ES-I3 (cell line): ENCODE measurements around the gene RAI14.

Source experiments
- H3K36me3 ChIP-seq: 2 replicates; pipeline ENCODE4 v1.6.1; 2013; ENCODE audit warnings: mild to moderate bottlenecking, low read length, control low read depth, moderate library complexity; ENCODE audit not compliant: insufficient read depth
- H3K4me1 ChIP-seq: 2 replicates; pipeline ENCODE4 v1.6.1; 2013; ENCODE audit warnings: mild to moderate bottlenecking, control low read depth, low read length; ENCODE audit not compliant: insufficient read depth
- H3K9ac ChIP-seq: 2 replicates; pipeline ENCODE4 v1.6.1; 2013; ENCODE audit warnings: low read depth, mild to moderate bottlenecking, low read length, moderate library complexity
- H3K9me3 ChIP-seq: 2 replicates; pipeline ENCODE4 v1.6.1; 2013; ENCODE audit warnings: mild to moderate bottlenecking, low read length, moderate library complexity; ENCODE audit not compliant: control insufficient read depth, insufficient read depth

The RAI14 gene

DNA sequence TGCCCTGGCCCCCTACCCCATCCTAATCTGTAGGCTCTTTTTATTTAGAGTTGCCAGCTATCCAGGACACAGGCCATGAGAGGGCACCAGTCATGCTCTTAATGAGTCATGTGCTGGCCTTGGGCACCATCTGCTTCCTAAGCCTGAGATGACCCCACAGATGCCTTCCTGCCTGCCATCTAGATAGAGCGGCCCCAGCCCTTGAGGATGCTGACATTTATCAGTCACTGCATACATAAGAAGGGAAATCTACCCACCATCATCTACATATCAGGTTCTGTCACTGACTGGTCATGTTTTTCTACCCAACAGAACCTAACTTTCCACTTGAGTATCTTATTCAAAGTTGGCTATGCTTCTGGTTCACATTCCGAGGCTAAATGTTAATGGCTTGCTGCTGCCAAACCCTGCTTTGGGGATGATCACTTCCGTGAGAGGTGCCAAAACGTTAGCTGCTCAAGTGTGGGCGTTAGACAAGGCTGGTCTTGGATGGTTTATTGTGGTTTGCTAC, 132.9 kb downstream of the RAI14 start:
- Histone ChIP-seq H3K36me3 (no peaks in the 10 kb centered on the region), H3K4me1 (no peaks in the 10 kb centered on the region)

GRCh38 chr5:34789639-34790038, 133.5 kb downstream of the RAI14 start:
- Histone ChIP-seq H3K4me1 (no peaks in the 10 kb centered on the region), H3K9ac (no peak overlapping the region), H3K36me3 (no peaks in the 10 kb centered on the region), H3K9me3 (peaks cover 13% of the 10 kb centered on the region)

More for the DNA sequence above, 132.9 kb downstream of the RAI14 start:
- H3K9ac ChIP-seq: no peak overlapping the region
- H3K9me3 ChIP-seq: peaks cover 14% of the 10 kb centered on the region

GRCh38 chr5:34790069-34790468, 133.9 kb downstream of the RAI14 start:
- H3K9me3 ChIP-seq: peaks cover 13% of the 10 kb centered on the region

GRCh38 chr5:34791761-34792244, 135.7 kb downstream of the RAI14 start:
- Histone ChIP-seq H3K9me3 (peaks cover 6% of the 10 kb centered on the region), H3K9ac (no peak overlapping the region), H3K4me1 (no peaks in the 10 kb centered on the region), H3K36me3 (peaks cover 6% of the 10 kb centered on the region)

More at GRCh38 chr5:34790069-34790468, 133.9 kb downstream of the RAI14 start:
- Histone ChIP-seq H3K4me1 (no peaks in the 10 kb centered on the region), H3K36me3 (no peaks in the 10 kb centered on the region), H3K9ac (no peak overlapping the region)

- no peak overlapping the region for H3K9ac ChIP-seq
- H3K4me1 ChIP-seq: no peaks in the 10 kb centered on the region; the same call in 1 of the 2 replicates
- peaks cover 27% of the 10 kb centered on the region for H3K36me3 ChIP-seq
- H3K9me3 ChIP-seq: no peaks in the 10 kb centered on the region
These were observed 146.9 kb downstream of the RAI14 start for GRCh38 chr5:34802834-34803563.

DNA sequence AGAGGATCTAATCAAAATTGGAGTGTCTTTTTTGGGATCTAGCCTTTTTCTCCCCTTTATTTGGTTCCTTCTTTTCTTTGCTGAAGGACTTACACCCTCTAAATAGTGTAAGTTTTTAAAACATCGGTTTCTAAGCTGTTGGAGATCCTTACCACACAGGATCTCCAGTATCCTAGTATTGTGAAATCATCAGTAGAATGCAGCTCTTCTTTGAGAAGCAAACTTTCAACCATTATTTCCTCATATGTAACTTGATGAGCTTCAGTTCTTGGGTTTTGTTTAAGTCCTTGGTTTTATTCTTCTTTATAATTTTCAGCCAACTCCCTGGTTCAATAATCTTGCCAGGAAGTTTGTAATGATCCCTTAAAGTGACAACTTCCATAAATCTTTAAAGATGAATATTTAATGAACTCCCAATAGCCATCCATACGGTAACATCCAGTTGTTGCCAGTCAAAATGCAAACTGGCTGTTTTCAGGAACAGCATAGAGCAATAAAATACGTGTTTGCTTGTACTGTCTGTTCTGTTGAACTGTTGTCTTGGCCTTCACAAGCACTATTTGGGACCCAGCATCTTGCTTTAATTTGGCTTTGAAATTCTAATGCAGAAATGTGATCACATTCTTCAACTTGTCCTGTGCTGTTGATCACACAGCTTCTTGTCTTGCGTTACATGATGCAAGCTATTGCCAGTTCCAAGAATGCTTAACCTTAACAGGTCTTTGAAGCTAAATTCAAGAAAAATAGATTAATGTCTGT, 148.0 kb downstream of the RAI14 start:
- peaks cover 24% of the 10 kb centered on the region for H3K36me3 ChIP-seq
- no peak overlapping the region for H3K9ac ChIP-seq
- no peaks in the 10 kb centered on the region for H3K9me3 ChIP-seq
- H3K4me1 ChIP-seq: no peaks in the 10 kb centered on the region; the same call in 1 of the 2 replicates

GRCh38 chr5:34804913-34805312, 148.8 kb downstream of the RAI14 start:
- H3K4me1 ChIP-seq: no peaks in the 10 kb centered on the region; the same call in 1 of the 2 replicates
- peaks cover 24% of the 10 kb centered on the region for H3K36me3 ChIP-seq
- H3K9ac ChIP-seq: no peak overlapping the region
- H3K9me3 ChIP-seq: no peaks in the 10 kb centered on the region

GRCh38 chr5:34806532-34806931, 150.4 kb downstream of the RAI14 start:
- Histone ChIP-seq H3K9me3 (no peaks in the 10 kb centered on the region), H3K4me1 (no peaks in the 10 kb centered on the region; the same call in 1 of the 2 replicates), H3K9ac (no peak overlapping the region), H3K36me3 (peaks cover 19% of the 10 kb centered on the region)

DNA sequence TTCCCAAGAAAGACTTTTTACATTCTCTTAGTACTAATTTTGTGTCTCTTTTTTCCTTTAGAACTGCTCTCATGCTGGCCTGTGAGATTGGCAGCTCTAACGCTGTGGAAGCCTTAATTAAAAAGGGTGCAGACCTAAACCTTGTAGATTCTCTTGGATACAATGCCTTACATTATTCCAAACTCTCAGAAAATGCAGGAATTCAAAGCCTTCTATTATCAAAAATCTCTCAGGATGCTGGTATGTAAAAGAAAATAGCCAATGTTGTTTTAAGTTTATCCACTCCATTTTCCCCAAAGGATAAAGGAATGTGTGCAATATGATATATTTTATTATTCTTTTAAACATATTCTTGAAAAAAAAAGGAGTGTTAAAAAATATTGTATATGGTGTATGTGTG, 155.6 kb downstream of the RAI14 start:
- H3K9ac ChIP-seq: no peak overlapping the region
- H3K4me1 ChIP-seq: no peaks in the 10 kb centered on the region
- H3K36me3 ChIP-seq: peaks cover 3% of the 10 kb centered on the region
- no peaks in the 10 kb centered on the region for H3K9me3 ChIP-seq

DNA sequence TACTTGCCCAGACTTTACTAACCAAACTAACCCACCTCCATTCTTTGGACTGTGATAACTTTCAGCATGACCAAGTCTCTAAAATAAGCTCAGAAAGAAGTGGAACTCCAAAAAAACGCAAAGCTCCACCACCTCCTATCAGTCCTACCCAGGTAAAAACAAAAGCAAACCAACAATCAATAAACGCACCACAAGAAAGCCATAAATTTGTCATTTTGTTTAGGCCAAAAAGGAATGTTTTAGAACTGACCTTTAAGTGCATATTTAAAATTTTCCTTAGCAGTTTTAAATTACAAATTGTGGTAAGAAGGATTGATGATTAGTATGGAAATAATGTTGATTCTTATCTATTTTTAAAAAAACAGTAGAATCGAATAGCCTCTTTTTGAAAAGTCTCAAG, 157.4 kb downstream of the RAI14 start:
- peaks cover 3% of the 10 kb centered on the region; the same call in 1 of the 2 replicates for H3K36me3 ChIP-seq
- no peak overlapping the region for H3K9ac ChIP-seq

DNA sequence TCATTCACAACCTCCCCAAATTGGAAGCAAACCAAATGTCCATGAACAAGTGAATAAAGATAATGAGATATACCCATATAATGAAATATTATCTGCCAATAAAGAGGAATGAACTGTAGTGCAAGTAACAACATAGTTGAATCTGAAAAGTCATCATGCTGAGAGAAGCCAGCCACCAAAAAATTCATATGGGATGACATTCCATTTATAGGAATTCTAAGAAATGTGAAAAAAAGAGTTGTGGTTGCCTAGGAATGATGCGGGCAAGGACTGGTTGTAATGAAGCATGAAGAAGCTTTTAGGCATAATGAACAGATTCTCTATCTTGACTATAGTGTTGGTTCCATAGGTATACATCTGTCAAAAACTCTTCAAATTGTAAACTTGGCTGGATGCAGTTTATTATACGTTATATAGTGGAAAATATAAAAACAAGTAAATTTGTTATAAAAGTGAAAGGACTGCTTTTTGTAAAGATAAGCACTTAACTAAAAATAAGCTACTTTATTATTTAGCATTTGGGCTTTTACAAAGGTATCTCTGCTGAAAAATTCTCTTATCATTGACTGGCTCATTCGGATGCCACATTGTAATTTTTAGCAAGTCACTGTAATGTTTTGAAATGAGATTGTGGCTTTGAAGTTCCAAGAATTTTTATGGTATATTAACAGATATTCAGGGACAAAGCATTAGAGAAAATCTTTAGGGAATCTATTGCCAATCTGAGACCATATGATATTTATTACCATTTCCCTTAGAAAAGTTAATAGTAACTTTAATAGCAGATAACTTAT, 161.6 kb downstream of the RAI14 start:
- no peaks in the 10 kb centered on the region for H3K9me3 ChIP-seq
- H3K9ac ChIP-seq: no peak overlapping the region
- H3K36me3 ChIP-seq: peaks cover 6% of the 10 kb centered on the region
- H3K4me1 ChIP-seq: no peaks in the 10 kb centered on the region

More for the DNA sequence above, 157.4 kb downstream of the RAI14 start:
- Histone ChIP-seq H3K9me3 (no peaks in the 10 kb centered on the region), H3K4me1 (no peaks in the 10 kb centered on the region)

DNA sequence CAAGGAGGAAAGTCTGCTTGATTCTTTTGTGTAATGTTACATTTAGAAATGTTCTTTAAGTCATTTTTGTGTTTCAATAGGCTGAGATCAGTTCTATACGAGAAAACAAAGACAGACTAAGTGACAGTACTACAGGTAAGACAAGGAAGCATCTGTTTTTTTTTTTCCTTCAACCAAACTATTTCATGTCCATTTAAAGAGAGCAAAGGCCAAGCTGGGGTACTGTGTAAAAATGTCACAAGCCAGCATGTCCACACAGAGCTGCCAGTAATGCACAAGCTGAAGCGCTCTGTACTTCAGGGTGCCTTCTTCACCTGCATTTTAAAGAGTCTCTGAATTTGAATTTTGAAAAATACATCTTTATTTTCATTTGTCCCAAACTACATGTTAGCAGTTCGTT, 162.6 kb downstream of the RAI14 start:
- Histone ChIP-seq H3K4me1 (no peaks in the 10 kb centered on the region), H3K36me3 (peaks cover 15% of the 10 kb centered on the region), H3K9me3 (no peaks in the 10 kb centered on the region), H3K9ac (no peak overlapping the region)

- Histone ChIP-seq H3K9ac (no peak overlapping the region), H3K4me1 (no peaks in the 10 kb centered on the region), H3K36me3 (peaks cover 28% of the 10 kb centered on the region), H3K9me3 (no peaks in the 10 kb centered on the region)
These were observed 164.5 kb downstream of the RAI14 start for GRCh38 chr5:34820593-34820992.
